ENCODE results near the gene TRAK1. TPM values are rescaled to one million over a fixed set of nuclear protein-coding genes. Genes with fewer than 3 reads are reported as not detected.

The TRAK1 gene
- total RNA-seq, 1 experiment from 2014 or later, result 41.0 TPM

DNA sequence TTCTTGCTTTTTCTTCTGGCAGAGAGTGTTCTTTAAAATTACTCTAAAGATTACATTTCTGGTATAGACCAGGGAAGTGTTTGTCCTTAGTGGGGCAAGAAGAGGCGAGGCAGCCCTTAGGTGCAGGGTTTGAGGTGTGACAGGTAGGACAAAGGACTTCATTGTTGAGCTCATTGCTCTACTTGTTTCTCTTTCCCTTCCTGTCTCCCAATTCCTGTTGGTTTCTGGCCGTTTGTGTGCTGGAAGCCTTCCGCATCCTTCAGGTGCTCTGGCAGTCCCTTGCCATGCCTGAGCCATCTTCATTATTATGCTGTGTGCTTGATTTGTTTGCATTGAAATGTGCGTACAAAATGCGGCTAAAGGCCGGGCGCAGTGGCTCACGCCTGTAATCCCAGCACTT lies 89.7 kb downstream of the TRAK1 start (continued):
- TF ChIP-seq, protein P1, sequence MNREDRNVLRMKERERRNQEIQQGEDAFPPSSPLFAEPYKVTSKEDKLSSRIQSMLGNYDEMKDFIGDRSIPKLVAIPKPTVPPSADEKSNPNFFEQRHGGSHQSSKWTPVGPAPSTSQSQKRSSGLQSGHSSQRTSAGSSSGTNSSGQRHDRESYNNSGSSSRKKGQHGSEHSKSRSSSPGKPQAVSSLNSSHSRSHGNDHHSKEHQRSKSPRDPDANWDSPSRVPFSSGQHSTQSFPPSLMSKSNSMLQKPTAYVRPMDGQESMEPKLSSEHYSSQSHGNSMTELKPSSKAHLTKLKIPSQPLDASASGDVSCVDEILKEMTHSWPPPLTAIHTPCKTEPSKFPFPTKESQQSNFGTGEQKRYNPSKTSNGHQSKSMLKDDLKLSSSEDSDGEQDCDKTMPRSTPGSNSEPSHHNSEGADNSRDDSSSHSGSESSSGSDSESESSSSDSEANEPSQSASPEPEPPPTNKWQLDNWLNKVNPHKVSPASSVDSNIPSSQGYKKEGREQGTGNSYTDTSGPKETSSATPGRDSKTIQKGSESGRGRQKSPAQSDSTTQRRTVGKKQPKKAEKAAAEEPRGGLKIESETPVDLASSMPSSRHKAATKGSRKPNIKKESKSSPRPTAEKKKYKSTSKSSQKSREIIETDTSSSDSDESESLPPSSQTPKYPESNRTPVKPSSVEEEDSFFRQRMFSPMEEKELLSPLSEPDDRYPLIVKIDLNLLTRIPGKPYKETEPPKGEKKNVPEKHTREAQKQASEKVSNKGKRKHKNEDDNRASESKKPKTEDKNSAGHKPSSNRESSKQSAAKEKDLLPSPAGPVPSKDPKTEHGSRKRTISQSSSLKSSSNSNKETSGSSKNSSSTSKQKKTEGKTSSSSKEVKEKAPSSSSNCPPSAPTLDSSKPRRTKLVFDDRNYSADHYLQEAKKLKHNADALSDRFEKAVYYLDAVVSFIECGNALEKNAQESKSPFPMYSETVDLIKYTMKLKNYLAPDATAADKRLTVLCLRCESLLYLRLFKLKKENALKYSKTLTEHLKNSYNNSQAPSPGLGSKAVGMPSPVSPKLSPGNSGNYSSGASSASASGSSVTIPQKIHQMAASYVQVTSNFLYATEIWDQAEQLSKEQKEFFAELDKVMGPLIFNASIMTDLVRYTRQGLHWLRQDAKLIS (CRISPR knock-in tag; IDR thresholded peaks at IDR 0.05; ENCODE audit: borderline replicate concordance), result no peak
- no peak for TF ChIP-seq CREM (CRISPR knock-in tag; IDR thresholded peaks at IDR 0.05)

DNA sequence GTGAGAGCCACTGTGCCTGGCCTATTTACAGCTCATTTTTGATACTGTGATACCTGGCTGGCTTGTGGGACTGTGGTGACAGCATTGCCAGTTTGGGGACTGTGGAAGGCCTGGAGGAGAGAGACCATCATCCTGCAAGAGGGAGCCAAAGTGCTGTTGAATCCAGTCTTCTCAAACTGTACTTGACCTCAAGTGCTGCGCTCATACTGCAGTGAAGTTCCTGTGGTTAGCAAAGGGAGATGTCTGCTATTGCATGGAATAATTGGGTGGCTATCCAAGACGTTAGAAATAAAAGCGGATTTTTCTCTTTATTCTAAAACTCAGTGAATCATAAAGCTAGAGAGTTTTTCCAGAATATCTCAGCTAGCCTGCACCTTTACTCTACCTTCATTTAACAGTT lies 91.4 kb downstream of the TRAK1 start:
- ChIA-PET CTCF (interaction anchor here (0.6 to 7.9 kb wide), 2 partner anchors 10 to 51 kb away, joined by 3 to 81 read pairs; no protein-coding TSS in a partner anchor), POLR2A (no interaction called here)
- TF ChIP-seq, protein P2, sequence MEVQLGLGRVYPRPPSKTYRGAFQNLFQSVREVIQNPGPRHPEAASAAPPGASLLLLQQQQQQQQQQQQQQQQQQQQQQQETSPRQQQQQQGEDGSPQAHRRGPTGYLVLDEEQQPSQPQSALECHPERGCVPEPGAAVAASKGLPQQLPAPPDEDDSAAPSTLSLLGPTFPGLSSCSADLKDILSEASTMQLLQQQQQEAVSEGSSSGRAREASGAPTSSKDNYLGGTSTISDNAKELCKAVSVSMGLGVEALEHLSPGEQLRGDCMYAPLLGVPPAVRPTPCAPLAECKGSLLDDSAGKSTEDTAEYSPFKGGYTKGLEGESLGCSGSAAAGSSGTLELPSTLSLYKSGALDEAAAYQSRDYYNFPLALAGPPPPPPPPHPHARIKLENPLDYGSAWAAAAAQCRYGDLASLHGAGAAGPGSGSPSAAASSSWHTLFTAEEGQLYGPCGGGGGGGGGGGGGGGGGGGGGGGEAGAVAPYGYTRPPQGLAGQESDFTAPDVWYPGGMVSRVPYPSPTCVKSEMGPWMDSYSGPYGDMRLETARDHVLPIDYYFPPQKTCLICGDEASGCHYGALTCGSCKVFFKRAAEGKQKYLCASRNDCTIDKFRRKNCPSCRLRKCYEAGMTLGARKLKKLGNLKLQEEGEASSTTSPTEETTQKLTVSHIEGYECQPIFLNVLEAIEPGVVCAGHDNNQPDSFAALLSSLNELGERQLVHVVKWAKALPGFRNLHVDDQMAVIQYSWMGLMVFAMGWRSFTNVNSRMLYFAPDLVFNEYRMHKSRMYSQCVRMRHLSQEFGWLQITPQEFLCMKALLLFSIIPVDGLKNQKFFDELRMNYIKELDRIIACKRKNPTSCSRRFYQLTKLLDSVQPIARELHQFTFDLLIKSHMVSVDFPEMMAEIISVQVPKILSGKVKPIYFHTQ (CRISPR knock-in tag; IDR thresholded peaks at IDR 0.05), result no peak
- Mint-ChIP-seq H3K4me3 (no peak overlapping the region), H3K36me3 (peaks cover 21% of the 10 kb centered on the region), H3K9me3 (no peaks in the 10 kb centered on the region), H3K27me3 (ENCODE audit: low read depth) (no peaks in the 10 kb centered on the region), H3K4me1 (peaks cover 31% of the 10 kb centered on the region), H3K27ac (no peak overlapping the region)
- DNase-seq (ENCODE audit: low spot score) (no peak), ATAC-seq (no peak)

DNA sequence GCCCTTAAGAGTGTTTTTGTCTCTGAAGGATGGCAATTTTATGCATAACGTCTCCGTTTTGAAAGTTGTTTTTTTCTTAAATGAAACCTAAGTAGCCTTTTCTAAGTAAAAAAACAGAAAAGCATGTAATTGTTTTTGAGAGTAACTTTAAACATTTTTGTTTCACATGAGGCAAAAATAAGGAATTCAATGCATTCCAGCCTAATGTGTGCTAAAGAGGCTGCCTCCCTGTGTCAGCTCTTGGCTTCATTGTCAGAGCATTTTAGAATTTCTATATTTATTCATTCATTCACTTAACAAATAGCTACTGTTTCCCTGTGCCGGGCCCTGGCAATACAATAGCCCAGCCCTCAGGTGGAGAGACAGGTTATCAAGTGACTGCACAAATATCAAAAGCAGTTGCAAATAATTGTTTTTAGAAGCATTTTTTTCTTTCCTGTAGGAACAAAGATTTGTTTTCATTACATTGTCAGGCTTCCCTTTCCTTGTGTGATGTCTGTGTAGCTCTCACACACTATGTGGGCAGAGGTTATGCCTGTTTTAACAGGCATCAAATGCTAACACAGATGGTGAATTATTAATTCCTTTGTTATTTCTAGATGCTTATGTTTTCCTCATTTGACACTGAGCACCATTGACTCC lies 93.0 kb downstream of the TRAK1 start:
- Mint-ChIP-seq H3K9me3 (no peaks in the 10 kb centered on the region), H3K4me3 (no peak overlapping the region), H3K36me3 (peaks cover 28% of the 10 kb centered on the region), H3K27me3 (ENCODE audit: low read depth) (no peaks in the 10 kb centered on the region), H3K27ac (peak overlapping the region; percentile 71), H3K4me1 (peaks cover 35% of the 10 kb centered on the region)
- ChIA-PET POLR2A (no interaction called here), CTCF (interaction anchor here (1.1 to 7.9 kb wide), 2 partner anchors 8 to 66 kb away, joined by 5 to 81 read pairs; no protein-coding TSS in a partner anchor)
- no peak for DNase-seq (ENCODE audit: low spot score)
- no peak for TF ChIP-seq ZNF416 (CRISPR knock-in tag; IDR thresholded peaks at IDR 0.05)
- TF ChIP-seq USF1 (CRISPR knock-in tag; IDR thresholded peaks at IDR 0.05), result no peak
- no peak for TF ChIP-seq CREB1 (CRISPR knock-in tag; IDR thresholded peaks at IDR 0.05)
- no peak for TF ChIP-seq ZNF512 (CRISPR knock-in tag; IDR thresholded peaks at IDR 0.05; ENCODE audit: borderline replicate concordance)
- TF ChIP-seq NFATC4 (CRISPR knock-in tag; IDR thresholded peaks at IDR 0.05), result no peak
- TF ChIP-seq ZNF121 (CRISPR knock-in tag; IDR thresholded peaks at IDR 0.05), result no peak
- no peak for TF ChIP-seq KAT7 (CRISPR knock-in tag; IDR thresholded peaks at IDR 0.05; ENCODE audit: borderline replicate concordance)
- TF ChIP-seq RELA (CRISPR knock-in tag; IDR thresholded peaks at IDR 0.05; ENCODE audit: borderline replicate concordance), result no peak
- no peak for TF ChIP-seq E2F4 (CRISPR knock-in tag; IDR thresholded peaks at IDR 0.05; ENCODE audit: borderline replicate concordance, low read depth)
- no peak for TF ChIP-seq RORB (CRISPR knock-in tag; IDR thresholded peaks at IDR 0.05)
- no peak for TF ChIP-seq USF2 (CRISPR knock-in tag; IDR thresholded peaks at IDR 0.05)
- TF ChIP-seq, protein P1 (CRISPR knock-in tag; IDR thresholded peaks at IDR 0.05; ENCODE audit: borderline replicate concordance), result no peak
- no peak for TF ChIP-seq ETV6 (CRISPR knock-in tag; IDR thresholded peaks at IDR 0.05)
- no peak for TF ChIP-seq FOXK1 (CRISPR knock-in tag; IDR thresholded peaks at IDR 0.05)
- no peak for ATAC-seq
